SW 1271 (cell line): ENCODE data around the gene TEKT5.

Experiments used
- DNase-seq, 2 experiments: peaks; one replicate each; lab custom pipeline; 2025; lab: John Stamatoyannopoulos, UW

The TEKT5 gene

DNA sequence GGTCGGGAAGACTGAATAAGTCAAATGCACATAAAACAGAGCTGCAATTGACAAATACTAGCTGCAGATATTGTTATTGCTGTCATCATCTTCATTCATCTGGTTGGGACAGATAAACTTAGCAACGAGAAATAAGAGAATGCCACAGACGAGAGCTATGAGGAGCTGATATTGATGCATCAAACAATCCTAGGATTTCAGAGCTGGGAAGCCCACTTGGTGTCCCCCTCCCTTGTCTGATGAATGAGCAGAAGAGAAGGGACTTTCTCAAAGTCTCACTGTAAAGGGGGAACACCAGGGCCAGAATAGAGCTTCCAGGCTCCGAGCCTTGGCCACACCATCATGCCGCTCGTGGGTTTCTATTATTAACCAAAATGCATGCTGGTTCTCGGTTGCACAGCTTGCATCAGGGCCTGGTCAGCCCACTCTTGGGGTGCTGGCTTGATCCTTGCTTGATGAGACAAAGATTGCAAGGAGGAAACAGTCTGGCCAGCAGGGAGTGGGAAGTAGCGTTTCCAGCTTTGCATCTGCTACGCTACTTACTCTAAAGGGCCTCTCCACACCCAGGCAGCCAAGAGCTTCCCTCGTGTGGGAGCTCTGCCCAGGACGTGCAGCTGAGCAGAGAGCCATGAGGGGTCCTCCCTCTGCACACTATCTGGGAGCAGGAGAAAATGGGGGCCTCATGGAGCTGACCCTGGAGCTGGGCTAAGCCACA lies 85.9 kb downstream of the TEKT5 start:
- DNase-seq = no peak

GRCh38 chr16:10607157-10607556 lies 87.6 kb downstream of the TEKT5 start:
- DNase-seq = no peak

DNA sequence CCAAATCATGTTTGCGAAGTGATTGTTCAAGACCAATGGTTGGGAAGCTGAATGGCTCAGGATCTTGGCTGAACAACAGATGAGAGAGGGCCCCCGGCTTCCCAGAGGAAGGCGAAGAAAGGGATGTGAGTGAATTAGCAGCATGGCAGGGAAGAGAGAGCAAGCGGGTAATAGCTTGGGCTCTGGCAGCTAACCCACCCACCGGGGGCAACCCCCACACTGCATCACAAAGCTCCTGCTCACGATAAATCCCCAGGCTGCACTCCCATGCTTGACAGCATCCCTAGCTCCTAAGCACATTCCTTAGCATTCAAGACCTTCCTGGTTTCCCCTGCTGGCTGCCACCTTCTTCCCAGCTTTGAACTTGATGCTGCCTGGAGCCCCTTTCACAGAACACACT lies 88.1 kb downstream of the TEKT5 start:
- no peak for DNase-seq

DNA sequence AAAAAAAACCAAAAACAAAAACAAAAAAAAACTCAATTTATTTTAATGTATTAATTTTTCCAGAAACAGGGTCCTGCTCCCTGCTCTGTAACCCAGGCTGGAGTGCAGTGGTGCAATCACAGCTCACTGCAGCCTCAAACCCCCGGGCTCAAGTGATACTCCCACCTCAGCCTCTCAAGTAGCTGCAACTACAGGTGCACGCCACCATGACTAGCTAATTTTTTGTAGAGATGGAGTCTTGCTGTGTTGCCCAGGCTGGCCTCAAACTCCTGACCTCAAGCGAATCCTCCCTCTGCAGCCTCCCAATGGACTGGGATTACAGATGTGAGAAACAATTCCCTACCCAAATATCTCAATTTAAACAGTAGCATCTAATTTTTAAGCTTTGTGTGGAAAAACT lies 89.1 kb downstream of the TEKT5 start:
- DNase-seq = no peak

- DNase-seq = no peak
These were observed 93.0 kb downstream of the TEKT5 start for GRCh38 chr16:10601444-10602408.

DNA sequence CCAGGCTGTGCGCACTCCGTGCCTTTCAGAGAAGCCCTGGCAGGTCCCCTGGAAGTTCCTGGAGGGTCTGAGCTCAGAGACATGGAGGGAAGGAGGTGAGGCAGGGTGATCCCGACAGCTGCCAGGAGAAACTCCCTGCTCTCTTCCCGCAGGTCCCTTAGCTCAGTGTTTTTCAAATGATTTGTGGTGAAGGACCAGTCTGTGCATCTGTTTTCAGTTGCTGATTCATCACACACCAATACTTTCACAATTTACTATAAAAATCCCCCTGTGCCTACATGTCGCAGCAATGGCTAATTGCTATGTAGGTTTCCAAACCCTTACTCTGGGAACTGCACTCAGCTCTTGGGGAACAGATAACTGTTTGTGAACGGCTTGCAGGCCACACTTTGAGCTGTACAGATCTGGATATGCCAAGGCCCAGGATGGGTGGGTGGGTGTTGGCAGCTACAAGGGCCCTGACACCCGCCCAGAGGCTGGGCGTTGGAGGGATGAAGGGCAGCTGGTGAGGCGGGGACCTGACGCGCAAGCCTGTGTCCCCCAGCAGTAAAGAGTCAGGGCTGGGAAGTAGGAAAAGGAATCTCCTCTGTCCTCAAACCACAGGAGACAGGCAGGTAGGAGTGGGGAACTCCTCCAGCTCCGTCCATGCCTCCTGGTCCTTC lies 93.8 kb downstream of the TEKT5 start:
- DNase-seq = no peak

DNA sequence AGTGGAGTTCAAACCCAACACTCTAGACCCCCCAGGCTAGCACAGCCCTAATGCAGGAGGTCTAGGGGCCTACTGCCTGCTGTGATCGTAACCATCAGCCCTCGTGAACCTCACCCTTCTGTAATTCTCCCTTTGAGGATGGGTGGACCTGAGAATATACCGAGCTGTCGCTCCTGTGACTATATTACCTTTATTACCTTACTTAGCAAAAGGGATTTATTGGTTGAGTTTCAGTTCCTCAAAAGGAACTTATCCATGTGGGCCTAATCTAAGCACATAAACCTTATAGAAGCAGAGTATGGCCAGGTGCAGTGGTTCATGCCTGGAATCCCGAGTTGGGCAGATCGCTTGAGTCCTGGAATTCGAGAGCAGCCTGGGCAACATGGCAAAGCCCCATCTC lies 95.1 kb downstream of the TEKT5 start:
- DNase-seq = no peak

GRCh38 chr16:10598157-10598556 lies 96.6 kb downstream of the TEKT5 start:
- no peak for DNase-seq

- DNase-seq = no peak
These were observed 97.5 kb downstream of the TEKT5 start for GRCh38 chr16:10597187-10597601.

DNA sequence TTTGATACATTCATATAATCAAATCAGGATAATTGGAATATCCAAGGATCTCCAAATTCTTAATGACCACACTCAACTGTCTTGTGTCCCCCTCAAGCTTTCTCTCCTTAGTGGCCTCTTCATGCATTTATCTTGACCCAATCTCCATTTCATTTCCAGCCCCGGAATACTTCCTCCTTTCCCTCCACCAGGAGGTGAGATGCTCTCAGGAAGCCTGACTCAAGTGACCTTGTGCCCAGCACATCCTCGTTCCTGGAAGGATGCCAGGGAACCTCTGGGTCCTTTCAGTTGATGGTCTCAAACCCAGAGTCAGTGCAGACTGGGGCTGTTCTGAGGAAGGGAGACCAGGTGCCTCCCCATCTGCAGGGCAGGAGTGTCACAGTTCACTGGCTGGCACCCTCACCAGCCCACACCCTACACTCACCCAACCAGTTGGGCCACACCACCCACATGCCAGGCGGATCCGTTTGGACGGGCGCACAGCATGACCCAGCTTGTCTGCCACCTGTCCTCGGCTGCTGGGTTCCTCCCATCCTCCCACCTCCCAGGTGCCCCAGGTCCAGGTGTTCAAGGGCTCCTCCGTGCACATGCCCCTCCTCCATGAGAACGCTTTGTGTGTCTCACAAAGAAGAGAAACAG lies 100.3 kb downstream of the TEKT5 start:
- no peak for DNase-seq

- no peak for DNase-seq
These were observed 102.1 kb downstream of the TEKT5 start for GRCh38 chr16:10592611-10593010.

DNA sequence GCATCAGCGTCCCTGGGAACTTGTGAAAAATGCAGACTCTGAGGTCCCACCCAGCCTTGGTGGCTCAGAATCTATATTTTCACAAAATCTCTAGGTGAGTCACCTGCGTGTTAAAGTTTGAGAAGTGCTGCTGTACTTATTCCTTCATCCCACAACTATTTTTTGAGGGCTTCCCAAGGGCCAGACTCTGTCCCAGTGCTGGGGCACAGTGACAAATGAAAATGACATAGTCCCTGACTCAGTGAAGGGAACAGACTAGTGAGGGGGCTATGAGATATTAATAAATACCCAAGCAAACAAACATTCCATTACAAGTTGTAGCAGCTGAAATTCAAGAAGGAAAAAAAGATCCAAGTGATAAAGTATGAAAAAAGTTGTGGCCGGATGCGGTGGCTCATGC lies 104.4 kb downstream of the TEKT5 start:
- DNase-seq = no peak

GRCh38 chr16:10589109-10589508 lies 105.6 kb downstream of the TEKT5 start:
- DNase-seq = no peak

DNA sequence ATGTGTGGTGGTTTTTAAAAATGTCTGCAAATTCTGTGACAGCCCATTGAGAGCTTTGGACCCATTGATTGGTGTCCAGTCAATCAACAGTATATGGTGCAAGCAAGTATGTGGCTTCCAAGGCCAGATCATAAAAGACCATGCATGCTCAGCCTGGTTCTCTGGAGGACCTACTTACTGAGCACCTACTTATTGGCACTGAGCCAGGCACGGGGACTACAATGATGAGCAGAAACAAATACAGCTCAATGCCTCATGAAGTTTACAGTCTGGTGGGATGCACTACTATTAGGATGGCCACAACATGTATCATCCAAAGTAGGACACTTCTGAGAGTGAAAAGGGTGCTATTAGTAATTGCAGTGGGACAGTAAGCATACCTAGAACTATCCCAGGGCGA lies 107.1 kb downstream of the TEKT5 start:
- DNase-seq = no peak

GRCh38 chr16:10584981-10585438 lies 109.7 kb downstream of the TEKT5 start:
- DNase-seq = no peak

DNA sequence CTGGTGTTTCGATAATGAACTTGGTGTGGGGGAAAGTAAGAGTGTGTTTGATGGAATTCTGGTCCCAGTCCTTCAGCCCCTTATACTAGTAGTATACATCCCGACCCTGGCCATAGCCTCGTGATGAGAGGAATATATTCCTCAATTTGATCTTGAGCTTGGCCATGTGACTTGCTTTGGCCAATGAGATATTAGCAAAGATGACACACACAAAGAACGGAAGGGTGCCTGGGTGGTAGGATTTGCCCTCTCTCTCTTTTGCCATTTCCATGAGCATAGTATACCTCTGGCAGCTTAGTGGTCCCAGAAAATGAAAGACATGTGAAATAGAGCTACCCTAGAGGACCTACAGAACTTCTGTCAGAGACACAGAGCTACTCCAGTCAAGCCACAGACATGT lies 111.5 kb downstream of the TEKT5 start:
- no peak for DNase-seq

- no peak for DNase-seq
These were observed 113.2 kb downstream of the TEKT5 start for GRCh38 chr16:10581507-10581906.

- no peak for DNase-seq
These were observed 113.9 kb downstream of the TEKT5 start for GRCh38 chr16:10580883-10581247.

GRCh38 chr16:10579965-10580882 lies 114.5 kb downstream of the TEKT5 start, which contains the start of gene EMP2:
Gene EMP2 (minus strand): TSS chr16:10580598. CDS start chr16:10547617, 32,981 bp downstream.
- DNase-seq = peak; percentile 20 to 62

GRCh38 chr16:10579575-10579964 lies 115.2 kb downstream of the TEKT5 start:
- no peak for DNase-seq
